ENCODE measurements around the gene ARGLU1. TPM values are rescaled to one million over a fixed set of nuclear protein-coding genes. Genes with fewer than 3 reads are reported as not detected.
A peak's percentile ranks its signal among the peaks of the same experiment; 100 is the strongest.

Gene ARGLU1
- total RNA-seq, 4 donors from 2014 or later: 10.0 to 41.1 (median 12.9) TPM

DNA sequence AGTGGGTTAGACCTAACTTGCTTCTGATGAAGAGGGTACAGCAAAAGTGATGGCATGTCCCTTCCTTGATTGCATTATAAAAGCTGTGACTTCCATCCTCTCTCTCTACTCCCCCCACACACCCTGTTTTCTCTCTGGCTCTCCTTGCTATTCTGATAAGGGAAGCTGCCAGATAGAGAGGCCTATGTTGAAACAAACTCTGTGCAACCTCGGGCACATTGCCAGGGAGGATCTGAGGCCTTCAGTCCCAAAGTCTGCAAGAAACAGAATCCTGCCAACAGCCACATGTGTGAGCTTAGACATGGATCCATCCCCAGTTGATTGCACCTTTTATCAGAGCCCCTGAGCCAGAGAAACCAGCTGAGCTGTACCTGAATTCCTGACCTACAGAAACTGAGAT is 44.8 kb upstream of the ARGLU1 start:
- intact Hi-C loops (cut with DNase I; ENCODE audit: low total_unique reads) (no loop called here), in situ Hi-C loops (cut with MboI; ENCODE audit: low sequenced_read_pairs in 4 of 4) (no loop called here)
- peak; percentile 39 to 68 for DNase-seq
- no peak overlapping the region for H3K4me3 ChIP-seq
- TF ChIP-seq POLR2A (IDR thresholded peaks at IDR 0.05): no peak
- TF ChIP-seq, protein P1, sequence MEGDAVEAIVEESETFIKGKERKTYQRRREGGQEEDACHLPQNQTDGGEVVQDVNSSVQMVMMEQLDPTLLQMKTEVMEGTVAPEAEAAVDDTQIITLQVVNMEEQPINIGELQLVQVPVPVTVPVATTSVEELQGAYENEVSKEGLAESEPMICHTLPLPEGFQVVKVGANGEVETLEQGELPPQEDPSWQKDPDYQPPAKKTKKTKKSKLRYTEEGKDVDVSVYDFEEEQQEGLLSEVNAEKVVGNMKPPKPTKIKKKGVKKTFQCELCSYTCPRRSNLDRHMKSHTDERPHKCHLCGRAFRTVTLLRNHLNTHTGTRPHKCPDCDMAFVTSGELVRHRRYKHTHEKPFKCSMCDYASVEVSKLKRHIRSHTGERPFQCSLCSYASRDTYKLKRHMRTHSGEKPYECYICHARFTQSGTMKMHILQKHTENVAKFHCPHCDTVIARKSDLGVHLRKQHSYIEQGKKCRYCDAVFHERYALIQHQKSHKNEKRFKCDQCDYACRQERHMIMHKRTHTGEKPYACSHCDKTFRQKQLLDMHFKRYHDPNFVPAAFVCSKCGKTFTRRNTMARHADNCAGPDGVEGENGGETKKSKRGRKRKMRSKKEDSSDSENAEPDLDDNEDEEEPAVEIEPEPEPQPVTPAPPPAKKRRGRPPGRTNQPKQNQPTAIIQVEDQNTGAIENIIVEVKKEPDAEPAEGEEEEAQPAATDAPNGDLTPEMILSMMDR (IDR thresholded peaks at IDR 0.05 in 4 of 5, conservative IDR thresholded peaks at IDR 0.05 in 1 of 5): no peak
- ATAC-seq: peak; percentile 62 to 65
- no peaks in the 10 kb centered on the region for H3K36me3 ChIP-seq
- no peaks in the 10 kb centered on the region for H3K9me3 ChIP-seq
- no peaks in the 10 kb centered on the region for H3K27me3 ChIP-seq
- H3K4me1 ChIP-seq: no peaks in the 10 kb centered on the region
- no peak overlapping the region for H3K27ac ChIP-seq

DNA sequence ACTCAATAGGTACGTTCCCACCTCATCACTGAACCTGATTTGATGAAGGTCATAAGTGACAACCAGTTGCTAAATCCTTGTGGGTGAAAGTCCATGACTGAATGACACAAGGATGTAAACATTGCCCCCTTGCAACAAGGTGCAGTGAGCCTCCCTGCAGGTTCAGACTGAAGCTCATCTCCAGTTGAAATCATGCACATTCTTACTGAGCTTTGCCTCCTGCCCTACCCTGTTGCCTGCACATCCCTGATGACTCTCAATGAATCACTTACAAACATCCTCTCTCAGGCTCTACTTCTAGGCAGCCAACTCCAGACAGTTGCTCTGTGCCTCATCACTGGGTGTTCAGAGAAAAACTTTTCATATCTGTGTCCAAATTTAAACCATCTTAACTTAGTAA is 42.5 kb upstream of the ARGLU1 start:
- Histone ChIP-seq H3K36me3 (no peaks in the 10 kb centered on the region), H3K4me3 (no peak overlapping the region), H3K27me3 (no peaks in the 10 kb centered on the region), H3K4me1 (no peaks in the 10 kb centered on the region), H3K27ac (no peak overlapping the region), H3K9me3 (no peaks in the 10 kb centered on the region)
- intact Hi-C loops (cut with DNase I; ENCODE audit: low total_unique reads): no loop called here
- in situ Hi-C loops (cut with MboI; ENCODE audit: low sequenced_read_pairs in 4 of 4): no loop called here
- ATAC-seq (no peak), DNase-seq (no peak)
- TF ChIP-seq, protein P1 (IDR thresholded peaks at IDR 0.05 in 4 of 5, conservative IDR thresholded peaks at IDR 0.05 in 1 of 5): no peak
- TF ChIP-seq POLR2A (IDR thresholded peaks at IDR 0.05): no peak

- TF ChIP-seq, protein P1 (IDR thresholded peaks at IDR 0.05 in 4 of 5, conservative IDR thresholded peaks at IDR 0.05 in 1 of 5): no peak
- no peak for TF ChIP-seq POLR2A (IDR thresholded peaks at IDR 0.05)
- Histone ChIP-seq H3K27ac (no peak overlapping the region), H3K36me3 (no peaks in the 10 kb centered on the region), H3K4me3 (no peak overlapping the region), H3K9me3 (no peaks in the 10 kb centered on the region), H3K4me1 (no peaks in the 10 kb centered on the region), H3K27me3 (no peaks in the 10 kb centered on the region)
- in situ Hi-C loops (cut with MboI; ENCODE audit: low sequenced_read_pairs in 4 of 4) (no loop called here), intact Hi-C loops (cut with DNase I; ENCODE audit: low total_unique reads) (no loop called here)
- no peak for ATAC-seq
- DNase-seq: no peak
Measured at GRCh38 chr13:106609116-106609515, 41.2 kb upstream of the ARGLU1 start.

DNA sequence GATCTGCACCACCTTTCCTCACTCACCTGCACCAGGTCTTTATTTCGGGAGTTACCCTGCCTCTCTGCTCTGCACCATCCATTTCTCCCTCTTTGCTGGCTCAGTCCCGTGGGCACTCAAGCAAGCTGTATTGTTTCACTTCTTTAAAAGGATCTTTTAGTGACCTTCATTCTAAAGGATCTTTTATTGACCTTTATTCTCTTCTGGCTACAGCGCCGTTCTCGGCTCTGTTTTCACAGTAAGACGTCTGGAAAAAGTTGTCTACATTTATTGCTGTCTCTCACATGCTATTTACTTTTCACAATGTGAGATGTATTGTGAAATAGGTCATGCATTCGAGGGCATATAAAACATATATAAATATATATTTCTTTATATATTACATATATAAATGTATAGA is 35.6 kb upstream of the ARGLU1 start:
- H3K36me3 ChIP-seq: no peaks in the 10 kb centered on the region
- no peaks in the 10 kb centered on the region for H3K27me3 ChIP-seq
- DNase-seq (no peak), ATAC-seq (no peak)
- intact Hi-C loops (cut with DNase I; ENCODE audit: low total_unique reads) (no loop called here), in situ Hi-C loops (cut with MboI; ENCODE audit: low sequenced_read_pairs in 4 of 4) (no loop called here)
- peaks cover 0 to 4% of the 10 kb centered on the region in 2 donors for H3K4me1 ChIP-seq
- no peak for TF ChIP-seq POLR2A (IDR thresholded peaks at IDR 0.05)
- TF ChIP-seq, protein P1 (IDR thresholded peaks at IDR 0.05 in 4 of 5, conservative IDR thresholded peaks at IDR 0.05 in 1 of 5): no peak
- no peak overlapping the region for H3K27ac ChIP-seq
- H3K9me3 ChIP-seq: no peaks in the 10 kb centered on the region
- H3K4me3 ChIP-seq: no peak overlapping the region

GRCh38 chr13:106602178-106602577 is 34.2 kb upstream of the ARGLU1 start:
- TF ChIP-seq, protein P1 (IDR thresholded peaks at IDR 0.05 in 4 of 5, conservative IDR thresholded peaks at IDR 0.05 in 1 of 5): no peak
- intact Hi-C loops (cut with DNase I; ENCODE audit: low total_unique reads) (no loop called here), in situ Hi-C loops (cut with MboI; ENCODE audit: low sequenced_read_pairs in 4 of 4) (no loop called here)
- Histone ChIP-seq H3K27me3 (no peaks in the 10 kb centered on the region), H3K9me3 (no peaks in the 10 kb centered on the region), H3K27ac (no peak overlapping the region), H3K4me1 (peaks cover 0 to 4% of the 10 kb centered on the region in 2 donors), H3K4me3 (no peak overlapping the region), H3K36me3 (no peaks in the 10 kb centered on the region)
- no peak for ATAC-seq
- DNase-seq: no peak

Data from gastrocnemius medialis (tissue), 4 donors.